OCI-LY1 (cell line): ENCODE results near the gene ZBTB17.
"Not testable (repeated sequence)": the region's sequence is repeated elsewhere in the genome, so short reads cannot be mapped to it uniquely, and the experiment has no call there.

ENCODE experiments used
- CTCF ChIP-seq: fragments of 200-600 bp; sonication (generic), shearing (Covaris generic); IDR thresholded peaks from 2 replicates; pipeline ENCODE4 v1.5.1; 2017; ENCODE audit warnings: mild to moderate bottlenecking, antibody characterized with exemption, low read length, moderate library complexity, mixed read lengths
- EZH2 ChIP-seq: fragments of 200-600 bp; sonication (generic), shearing (Covaris generic); IDR thresholded peaks from 2 replicates; pipeline ENCODE4 v1.8.0; 2017; ENCODE audit warnings: borderline replicate concordance, mixed run types, mild to moderate bottlenecking, antibody characterized with exemption, low read length, moderate library complexity, mixed read lengths

GRCh38 chr1:15892857-15893599, 82.9 kb downstream of the ZBTB17 start:
- TF ChIP-seq CTCF, EZH2: not testable (repeated sequence)
